Hepatocyte (in vitro differentiated cells): ENCODE results near the gene ADAP2. TPM values are rescaled to one million over a fixed set of nuclear protein-coding genes. Genes with fewer than 3 reads are reported as not detected.
"Not testable (repeated sequence)": the region's sequence is repeated elsewhere in the genome, so short reads cannot be mapped to it uniquely, and the experiment has no call there.

Source experiments
- DNase-seq: peaks from one replicate; pipeline ENCODE4 v3.0.0-alpha.2; 2016; ENCODE audit warnings: low spot score
- H2AFZ ChIP-seq: fragments of 200-600 bp; sonication (generic); 2 replicates; pipeline ENCODE4 v1.6.0; 2016; ENCODE audit warnings: antibody characterized with exemption, mild to moderate bottlenecking
- H3K27ac ChIP-seq: fragments of 200-600 bp; sonication (generic); 2 replicates; pipeline ENCODE4 v1.5.1; 2016; ENCODE audit warnings: mild to moderate bottlenecking
- H3K27me3 ChIP-seq: fragments of 200-600 bp; sonication (generic); 2 replicates; pipeline ENCODE4 v1.6.1; 2016
- H3K36me3 ChIP-seq: fragments of 200-600 bp; sonication (generic); replicated peaks from 2 replicates; pipeline ENCODE4 v1.5.1; 2016; ENCODE audit warnings: low read depth; ENCODE audit not compliant: insufficient read depth
- H3K4me1 ChIP-seq: fragments of 200-600 bp; sonication (generic); 2 replicates; pipeline ENCODE4 v1.5.1; 2016; ENCODE audit warnings: mild to moderate bottlenecking, moderate library complexity; ENCODE audit not compliant: insufficient read depth
- H3K4me2 ChIP-seq: fragments of 200-600 bp; sonication (generic); 2 replicates; pipeline ENCODE4 v1.6.0; 2016
- H3K4me3 ChIP-seq: fragments of 200-600 bp; sonication (generic); 2 replicates; pipeline ENCODE4 v1.5.1; 2016; ENCODE audit warnings: mild to moderate bottlenecking
- H3K79me2 ChIP-seq: fragments of 200-600 bp; sonication (generic); 2 replicates; pipeline ENCODE4 v1.6.0; 2017; ENCODE audit warnings: mild to moderate bottlenecking
- H3K9me2 ChIP-seq: fragments of 200-600 bp; sonication (generic); replicated peaks from 2 replicates; pipeline ENCODE4 v1.6.0; 2017; ENCODE audit warnings: mild to moderate bottlenecking; ENCODE audit not compliant: insufficient read depth
- H3K9me3 ChIP-seq: fragments of 200-600 bp; sonication (generic); 2 replicates; pipeline ENCODE4 v1.5.1; 2016; ENCODE audit warnings: low read depth, mild to moderate bottlenecking
- H4K20me1 ChIP-seq: fragments of 200-600 bp; sonication (generic); 2 replicates; pipeline ENCODE4 v1.6.0; 2016; ENCODE audit warnings: mild to moderate bottlenecking; ENCODE audit not compliant: insufficient read depth, poor library complexity, severe bottlenecking
- CTCF ChIP-seq: fragments of 200-600 bp; sonication (generic); IDR thresholded peaks from 2 replicates; pipeline ENCODE4 v1.5.1; 2016; ENCODE audit warnings: antibody characterized with exemption, mild to moderate bottlenecking; ENCODE audit not compliant: poor library complexity
- EZH2 ChIP-seq: fragments of 200-600 bp; sonication (generic); IDR thresholded peaks from 2 replicates; pipeline ENCODE4 v1.6.1; 2016; ENCODE audit warnings: antibody characterized with exemption, mild to moderate bottlenecking, borderline replicate concordance
- EZH2phosphoT487 ChIP-seq: fragments of 200-600 bp; sonication (generic); IDR thresholded peaks from one replicate; pipeline ENCODE4 v1.6.1; 2018; ENCODE audit warnings: antibody characterized with exemption, mild to moderate bottlenecking, low read depth, moderate library complexity; ENCODE audit not compliant: unreplicated experiment, severe bottlenecking
- WGBS: methylation state at CpG from one replicate; pipeline ENCODE4 v1.1.6; 2016; ENCODE audit warnings: low lambda C conversion rate; ENCODE audit errors: missing lambda C conversion rate; 5-methylcytosine and 5-hydroxymethylcytosine counted together
- polyA plus RNA-seq: library from polyadenylated mRNA; unstranded; fragments of >200 nt; fragmentation: Nextera tagmentation; extraction: Ambion mirVana; gene quantifications from 2 replicates; pipeline ENCODE4 v1.2.1, GENCODE V29; 2016
- total RNA-seq: library from RNA; depleted of rRNA; stranded (reverse); fragments of >200 nt; gene quantifications from 2 replicates; pipeline ENCODE4 v1.2.3, GENCODE V29; 2014

Gene ADAP2
- total and polyA plus RNA-seq, 2 experiments from 2014 or later: 0.70 to 1.5 TPM

- Histone ChIP-seq H3K9me2 (no peaks in the 10 kb centered on the region), H3K9me3 (no peaks in the 10 kb centered on the region), H3K27me3 (no peaks in the 10 kb centered on the region), H3K4me1 (peaks cover 5% of the 10 kb centered on the region), H3K4me3 (no peak overlapping the region), H3K27ac (no peak overlapping the region), H3K36me3 (no peaks in the 10 kb centered on the region), H4K20me1 (no peaks in the 10 kb centered on the region), H2AFZ (no peak overlapping the region), H3K4me2 (no peak overlapping the region), H3K79me2 (peaks cover 31% of the 10 kb centered on the region)
- 92% methylated on average over 3 of the region's 3 CpGs for WGBS
- DNase-seq: no peak
- TF ChIP-seq EZH2phosphoT487 (no peak), CTCF (no peak), EZH2 (no peak)
Measured at GRCh38 chr17:30908717-30909420, 12.9 kb upstream of the ADAP2 start.

GRCh38 chr17:30910151-30910550 is 11.6 kb upstream of the ADAP2 start:
- not testable (repeated sequence) for H3K4me1 ChIP-seq, H2AFZ ChIP-seq

GRCh38 chr17:30913955-30914354 is 7.8 kb upstream of the ADAP2 start:
- Histone ChIP-seq H4K20me1 (no peaks in the 10 kb centered on the region), H3K36me3 (no peaks in the 10 kb centered on the region), H3K4me2 (no peak overlapping the region), H3K4me1 (no peaks in the 10 kb centered on the region), H3K9me3 (no peaks in the 10 kb centered on the region), H3K79me2 (no peaks in the 10 kb centered on the region), H3K27ac (no peak overlapping the region), H3K4me3 (no peak overlapping the region), H3K27me3 (peaks cover 11% of the 10 kb centered on the region), H3K9me2 (no peaks in the 10 kb centered on the region), H2AFZ (no peak overlapping the region)
- DNase-seq: no peak
- TF ChIP-seq EZH2 (no peak), EZH2phosphoT487 (no peak), CTCF (no peak)

More at GRCh38 chr17:30910151-30910550, 11.6 kb upstream of the ADAP2 start:
- not testable (repeated sequence) for H3K27me3 ChIP-seq, H3K9me2 ChIP-seq, H3K4me2 ChIP-seq, H3K36me3 ChIP-seq, H3K9me3 ChIP-seq, DNase-seq, H4K20me1 ChIP-seq, H3K27ac ChIP-seq, H3K4me3 ChIP-seq
- 87% methylated on average over 7 of the region's 7 CpGs for WGBS
- peaks cover 18% of the 10 kb centered on the region for H3K79me2 ChIP-seq

GRCh38 chr17:30915833-30916611 is 5.7 kb upstream of the ADAP2 start:
- H3K4me1 ChIP-seq: no peaks in the 10 kb centered on the region
- peaks cover 23% of the 10 kb centered on the region for H3K27me3 ChIP-seq
- H3K4me3 ChIP-seq: no peak overlapping the region
- no peaks in the 10 kb centered on the region for H3K9me2 ChIP-seq
- H4K20me1 ChIP-seq: no peaks in the 10 kb centered on the region
- H3K9me3 ChIP-seq: no peaks in the 10 kb centered on the region
- H3K79me2 ChIP-seq: no peaks in the 10 kb centered on the region
- H3K27ac ChIP-seq: no peak overlapping the region
- no peak for TF ChIP-seq EZH2phosphoT487
- no peak for TF ChIP-seq EZH2
- TF ChIP-seq CTCF: no peak
- H3K4me2 ChIP-seq: no peak overlapping the region
- no peak for DNase-seq
- no peaks in the 10 kb centered on the region for H3K36me3 ChIP-seq
- no peak overlapping the region for H2AFZ ChIP-seq
- WGBS: 79% methylated on average over 5 of the region's 5 CpGs
